NCI-H510A treated with DMSO at 0.1 percent for 48 hours (cell line): ENCODE measurements around the gene SLC37A2.

ENCODE experiments used
- DNase-seq: peaks from one replicate; lab custom pipeline; 2025; lab: John Stamatoyannopoulos, UW

Gene SLC37A2

DNA sequence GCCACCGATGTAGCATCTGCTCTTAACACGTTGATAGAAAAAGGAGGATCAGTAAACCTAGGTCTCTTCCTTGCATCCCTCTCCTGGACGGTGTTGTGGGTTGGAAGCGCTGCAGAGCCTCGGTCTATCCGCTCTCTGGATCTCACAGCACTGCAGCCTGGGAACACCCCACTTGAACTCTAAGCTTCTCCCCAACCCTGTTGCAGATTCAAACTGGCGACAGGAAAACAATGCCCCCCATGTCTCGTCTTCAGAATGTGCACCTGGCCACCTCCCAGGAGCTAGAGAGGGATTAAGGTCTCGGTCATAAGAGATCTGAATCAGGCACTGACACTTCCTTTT, 47.9 kb downstream of the SLC37A2 start:
- DNase-seq = peak; percentile 44

DNA sequence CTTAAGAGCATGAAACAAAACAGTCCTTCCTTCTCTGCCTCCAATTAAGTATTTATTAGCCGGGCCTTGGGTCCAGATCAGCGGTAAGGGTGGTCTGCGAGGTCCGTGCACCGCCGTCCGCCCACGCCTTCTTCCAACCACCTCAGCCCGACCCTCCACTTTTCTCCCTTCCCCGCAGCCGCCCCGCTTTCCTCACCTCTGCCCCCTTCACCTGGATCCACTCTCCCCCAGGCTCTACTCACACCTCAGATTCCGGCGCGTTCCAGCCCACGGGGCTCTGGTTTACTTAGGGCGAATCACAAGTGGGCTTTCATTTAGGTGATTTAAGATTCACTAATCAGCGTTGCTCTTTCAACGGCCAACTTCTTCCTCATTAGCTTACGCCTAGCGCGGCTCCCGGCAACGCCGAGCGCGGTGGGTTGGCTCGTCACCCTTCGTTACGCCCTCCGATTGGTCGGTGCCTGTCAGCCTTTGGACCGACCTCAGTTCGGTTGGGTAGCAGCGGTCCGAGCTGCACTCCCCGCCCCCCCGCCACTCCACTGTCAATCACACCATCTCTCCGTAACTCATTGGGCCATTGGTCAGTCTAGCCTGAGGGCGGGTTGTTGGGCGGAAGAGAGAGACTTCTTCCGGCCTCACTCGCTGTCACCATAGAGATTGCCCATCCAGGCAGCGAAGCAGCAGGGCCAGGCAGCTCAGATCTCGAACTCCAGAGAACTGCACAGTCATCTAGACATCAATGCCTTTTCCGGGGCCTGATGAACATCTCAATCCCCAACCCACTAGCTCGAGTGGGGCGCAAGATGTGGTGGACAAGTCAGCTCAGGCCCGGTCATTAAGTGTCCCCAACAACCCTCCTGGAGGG, 48.5 kb downstream of the SLC37A2 start, which contains the start of gene TMEM218:
TMEM218 (minus strand) TSS at position 284 of the 865 bp plus-strand sequence. CDS start 9,385 bp downstream, outside the sequence.
- peak; percentile 90 for DNase-seq

- DNase-seq = no peak
Observed at GRCh38 chr11:125112208-125112604, 49.1 kb downstream of the SLC37A2 start.

- DNase-seq = no peak
Observed at GRCh38 chr11:125114518-125114917, 51.4 kb downstream of the SLC37A2 start.

- DNase-seq = no peak
Observed at GRCh38 chr11:125117429-125117828, 54.3 kb downstream of the SLC37A2 start.

- DNase-seq = no peak
Observed at GRCh38 chr11:125123194-125123946, 60.3 kb downstream of the SLC37A2 start.

GRCh38 chr11:125123947-125124617, 61.0 kb downstream of the SLC37A2 start:
- DNase-seq = no peak

GRCh38 chr11:125124618-125124992, 61.5 kb downstream of the SLC37A2 start:
- no peak for DNase-seq

GRCh38 chr11:125128450-125128849, 65.3 kb downstream of the SLC37A2 start:
- no peak for DNase-seq

GRCh38 chr11:125129316-125129993, 66.3 kb downstream of the SLC37A2 start:
- no peak for DNase-seq

- DNase-seq = no peak
Observed at GRCh38 chr11:125132071-125132470, 69.0 kb downstream of the SLC37A2 start.

- no peak for DNase-seq
Observed at GRCh38 chr11:125132596-125132995, 69.5 kb downstream of the SLC37A2 start.

DNA sequence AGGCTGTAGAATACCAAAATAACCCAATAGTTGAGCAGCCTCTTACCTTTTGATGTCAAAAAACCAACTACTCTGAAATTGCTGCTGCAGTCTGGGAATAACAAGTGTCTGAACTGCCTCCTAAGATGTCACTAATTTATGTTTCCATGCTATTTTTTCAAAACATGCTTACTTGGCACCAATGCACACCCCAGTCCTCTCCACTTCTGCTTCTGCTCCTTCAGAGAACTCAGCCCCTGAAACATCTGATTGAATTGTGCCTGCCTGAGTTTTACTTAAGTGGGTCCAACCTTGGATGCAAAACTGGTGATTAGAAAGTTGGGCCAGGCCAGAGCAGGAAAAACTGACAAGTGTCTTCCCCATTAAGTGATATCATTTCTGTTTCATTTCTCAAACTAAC, 72.9 kb downstream of the SLC37A2 start:
- DNase-seq = no peak

- DNase-seq = no peak
Observed at GRCh38 chr11:125138966-125139365, 75.9 kb downstream of the SLC37A2 start.

- DNase-seq = no peak
Observed at GRCh38 chr11:125139778-125140177, 76.7 kb downstream of the SLC37A2 start.
